Suprapubic skin (tissue), 4 donors: ENCODE data around the gene THSD8. TPM values are rescaled to one million over a fixed set of nuclear protein-coding genes. Genes with fewer than 3 reads are reported as not detected.
A peak's percentile ranks its signal among the peaks of the same experiment; 100 is the strongest.

ENCODE experiments used
- DNase-seq, 2 donors: peaks; one replicate each; pipeline ENCODE4 v3.0.0-alpha.2; 2019; ENCODE audit warnings: low spot score in 2 of 2
- H3K27ac ChIP-seq: fragments of 200-600 bp; sonication (generic); one replicate; pipeline ENCODE4 v1.5.1; 2019
- H3K27me3 ChIP-seq: fragments of 200-600 bp; sonication (generic); one replicate; pipeline ENCODE4 v1.5.1; 2019
- H3K36me3 ChIP-seq: fragments of 200-600 bp; sonication (generic); one replicate; pipeline ENCODE4 v1.5.1; 2019
- H3K4me1 ChIP-seq: fragments of 200-600 bp; sonication (generic); one replicate; pipeline ENCODE4 v1.5.1; 2019
- H3K4me3 ChIP-seq: fragments of 200-600 bp; sonication (generic); one replicate; pipeline ENCODE4 v1.5.1; 2019; ENCODE audit warnings: mild to moderate bottlenecking
- H3K9me3 ChIP-seq: fragments of 200-600 bp; sonication (generic); one replicate; pipeline ENCODE4 v1.5.1; 2019
- EP300 ChIP-seq: sonication (generic); formaldehyde crosslinking; IDR thresholded peaks from one replicate; pipeline ENCODE4 v1.6.1; 2017; ENCODE audit warnings: antibody characterized with exemption
- POLR2A ChIP-seq, 2 donors: fragments of 450-650 bp; IDR thresholded peaks; one replicate each; pipeline ENCODE4 v1.6.1; 2017; ENCODE audit warnings: antibody characterized with exemption in 2 of 2, mild to moderate bottlenecking in 2 of 2, moderate library complexity in 2 of 2
- POLR2AphosphoS5 ChIP-seq, 3 donors: sonication (generic); formaldehyde crosslinking; IDR thresholded peaks; one replicate each; pipeline ENCODE4 v1.6.1; 2017; ENCODE audit warnings: antibody characterized with exemption in 3 of 3
- WGBS: methylation state at CpG from one replicate; pipeline ENCODE4 v1.1.5; 2018; 5-methylcytosine and 5-hydroxymethylcytosine counted together
- total RNA-seq, 4 donors: library from RNA; depleted of rRNA; stranded (reverse); fragments of >200 nt; gene quantifications; one replicate each; pipeline ENCODE4 v1.1.0, GENCODE V29; 2016
- TF ChIP-seq, protein P1 (sequence below), 2 donors: fragments of 200-600 bp in 1 of 2; fragments of 450-650 bp in 1 of 2; sonication (generic) in 1 of 2; IDR thresholded peaks; one replicate each; pipeline ENCODE4 v1.5.1; 2016 to 2019; ENCODE audit warnings: antibody characterized with exemption in 2 of 2, mild to moderate bottlenecking in 1 of 2, moderate library complexity in 1 of 2

THSD8 gene
- total RNA-seq, 4 donors from 2014 or later: 1.6 TPM; not detected in 3

DNA sequence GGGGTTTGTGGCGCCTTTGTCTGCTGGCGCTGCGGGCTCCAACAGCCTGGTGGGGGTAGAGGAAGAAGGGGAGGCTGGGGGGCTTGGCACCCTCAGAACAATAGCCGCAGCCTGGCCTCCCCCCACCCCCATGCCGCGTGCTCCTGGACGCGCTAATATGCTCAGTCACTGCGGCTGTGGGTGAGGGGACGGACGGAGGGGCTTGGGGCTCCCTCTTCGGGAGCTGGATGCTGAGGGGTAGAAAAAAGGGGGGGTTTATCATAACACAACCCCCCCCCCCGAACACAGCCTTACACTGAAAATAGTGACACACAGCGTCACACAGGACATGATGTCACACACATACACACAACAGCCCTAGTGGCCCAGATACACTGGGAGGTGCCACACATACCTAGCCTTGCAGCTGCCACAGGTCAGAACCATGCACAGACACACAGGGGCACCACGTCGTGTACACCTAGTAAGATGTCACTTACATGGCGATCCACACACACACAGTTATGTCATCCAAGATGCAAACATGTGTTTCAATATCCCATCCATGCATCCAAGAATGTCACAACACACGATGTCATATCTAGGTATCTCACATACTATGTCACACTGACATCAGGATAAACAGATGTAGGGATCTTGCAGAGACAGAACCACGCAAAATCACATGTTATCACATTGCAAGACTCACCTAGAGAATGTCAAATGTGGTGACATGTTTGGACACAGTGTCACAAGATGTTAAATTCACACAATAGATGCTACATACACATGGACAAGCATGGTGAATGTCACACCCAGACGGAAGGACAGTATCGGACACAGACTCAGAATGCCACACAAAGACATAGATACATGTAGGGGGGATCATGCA is 37.3 kb downstream of the THSD8 start:
- 28% methylated on average over 15 of the region's 21 CpGs for WGBS
- Histone ChIP-seq H3K9me3 (no peaks in the 10 kb centered on the region), H3K36me3 (no peaks in the 10 kb centered on the region), H3K27me3 (peaks cover 99% of the 10 kb centered on the region), H3K27ac (no peak overlapping the region), H3K4me1 (peaks cover 21% of the 10 kb centered on the region), H3K4me3 (peak overlapping the region; percentile 42)
- DNase-seq: no peak
- TF ChIP-seq EP300: no peak
- no peak for TF ChIP-seq POLR2AphosphoS5 (IDR thresholded peaks at IDR 0.05)
- TF ChIP-seq, protein P1, sequence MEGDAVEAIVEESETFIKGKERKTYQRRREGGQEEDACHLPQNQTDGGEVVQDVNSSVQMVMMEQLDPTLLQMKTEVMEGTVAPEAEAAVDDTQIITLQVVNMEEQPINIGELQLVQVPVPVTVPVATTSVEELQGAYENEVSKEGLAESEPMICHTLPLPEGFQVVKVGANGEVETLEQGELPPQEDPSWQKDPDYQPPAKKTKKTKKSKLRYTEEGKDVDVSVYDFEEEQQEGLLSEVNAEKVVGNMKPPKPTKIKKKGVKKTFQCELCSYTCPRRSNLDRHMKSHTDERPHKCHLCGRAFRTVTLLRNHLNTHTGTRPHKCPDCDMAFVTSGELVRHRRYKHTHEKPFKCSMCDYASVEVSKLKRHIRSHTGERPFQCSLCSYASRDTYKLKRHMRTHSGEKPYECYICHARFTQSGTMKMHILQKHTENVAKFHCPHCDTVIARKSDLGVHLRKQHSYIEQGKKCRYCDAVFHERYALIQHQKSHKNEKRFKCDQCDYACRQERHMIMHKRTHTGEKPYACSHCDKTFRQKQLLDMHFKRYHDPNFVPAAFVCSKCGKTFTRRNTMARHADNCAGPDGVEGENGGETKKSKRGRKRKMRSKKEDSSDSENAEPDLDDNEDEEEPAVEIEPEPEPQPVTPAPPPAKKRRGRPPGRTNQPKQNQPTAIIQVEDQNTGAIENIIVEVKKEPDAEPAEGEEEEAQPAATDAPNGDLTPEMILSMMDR (IDR thresholded peaks at IDR 0.05): no peak
- TF ChIP-seq POLR2A (IDR thresholded peaks at IDR 0.05): no peak

DNA sequence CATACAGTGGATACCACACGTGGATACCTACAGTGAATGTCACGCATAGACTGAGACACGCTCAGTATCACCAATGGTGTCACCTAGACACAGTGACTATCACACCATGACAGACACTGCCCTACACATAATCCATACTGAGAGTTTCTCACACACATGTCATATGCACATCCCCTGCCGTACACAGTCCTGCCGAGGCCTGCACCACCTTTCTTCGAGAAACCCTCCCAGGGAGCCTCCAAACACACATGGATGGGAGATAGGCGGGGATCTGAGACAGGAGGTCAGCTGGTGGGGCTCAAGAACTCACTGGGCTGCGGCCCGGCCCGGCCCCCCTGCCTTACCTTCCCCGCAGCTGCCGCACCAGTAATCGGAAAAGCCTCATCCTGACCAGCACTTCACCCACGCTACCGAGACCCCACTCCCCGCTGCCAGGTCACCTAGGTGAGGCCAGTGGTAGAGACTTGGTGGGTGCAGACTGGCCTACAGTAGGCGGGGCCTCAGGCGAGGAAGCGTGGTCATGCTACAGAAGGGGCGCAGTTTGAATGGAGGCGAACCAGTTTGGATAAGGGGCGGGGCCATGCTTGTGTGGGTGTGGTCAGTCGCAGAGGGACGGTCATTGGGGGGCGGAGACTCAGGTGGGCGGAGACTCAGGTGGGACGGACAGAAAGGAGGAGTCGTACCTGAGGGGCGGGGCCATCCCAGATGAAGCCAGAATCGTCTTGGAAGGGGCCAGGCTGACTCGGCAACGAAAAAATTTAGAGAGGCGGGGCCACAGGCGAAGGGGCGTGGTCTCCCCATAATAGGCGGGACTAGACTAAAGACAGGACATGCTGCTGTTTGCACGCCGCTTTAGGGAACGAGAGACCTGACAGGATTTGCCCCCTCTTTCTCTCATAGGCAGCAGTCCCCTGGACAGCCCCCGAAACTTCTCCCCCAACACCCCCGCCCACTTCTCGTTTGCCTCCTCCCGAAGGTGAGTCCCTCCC is 38.5 kb downstream of the THSD8 start:
- peaks cover 91% of the 10 kb centered on the region for H3K27me3 ChIP-seq
- 16% methylated on average over 35 of the region's 43 CpGs for WGBS
- no peak overlapping the region for H3K27ac ChIP-seq
- DNase-seq: peak in 1 of 2 donors; percentile 68
- no peaks in the 10 kb centered on the region for H3K9me3 ChIP-seq
- no peak for TF ChIP-seq EP300
- no peak for TF ChIP-seq POLR2A (IDR thresholded peaks at IDR 0.05)
- no peak for TF ChIP-seq POLR2AphosphoS5 (IDR thresholded peaks at IDR 0.05)
- TF ChIP-seq, protein P1 (IDR thresholded peaks at IDR 0.05): no peak
- peaks cover 19% of the 10 kb centered on the region for H3K4me1 ChIP-seq
- no peaks in the 10 kb centered on the region for H3K36me3 ChIP-seq
- H3K4me3 ChIP-seq: peak overlapping the region; percentile 24

DNA sequence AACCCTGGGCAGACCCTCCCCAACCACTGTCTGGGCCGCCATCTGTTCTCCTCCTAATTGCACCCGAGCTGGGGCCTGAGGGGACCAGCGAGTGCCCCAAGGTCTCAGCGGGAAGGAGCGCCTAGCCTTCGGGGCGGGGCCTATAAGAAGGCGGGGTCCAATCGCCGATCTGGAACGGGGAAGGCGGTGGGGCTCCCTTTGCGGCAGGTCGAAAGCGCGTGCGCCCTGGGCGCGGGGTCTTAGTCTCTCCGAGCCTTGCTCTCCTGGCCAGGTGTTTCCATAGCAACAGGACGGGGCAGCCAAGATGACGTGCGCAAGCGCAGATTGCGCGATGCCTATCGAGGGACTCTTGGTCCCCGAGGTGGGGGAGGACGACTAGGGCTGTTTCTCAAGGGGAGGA is 39.2 kb downstream of the THSD8 start:
- Histone ChIP-seq H3K27me3 (peaks cover 88% of the 10 kb centered on the region), H3K4me1 (peaks cover 19% of the 10 kb centered on the region), H3K9me3 (no peaks in the 10 kb centered on the region), H3K36me3 (no peaks in the 10 kb centered on the region), H3K27ac (no peak overlapping the region), H3K4me3 (peak overlapping the region; percentile 24)
- 5% methylated on average over 23 of the region's 29 CpGs for WGBS
- TF ChIP-seq POLR2A (IDR thresholded peaks at IDR 0.05) (no peak), POLR2AphosphoS5 (IDR thresholded peaks at IDR 0.05) (no peak), EP300 (no peak)
- TF ChIP-seq, protein P1 (IDR thresholded peaks at IDR 0.05): no peak
- no peak for DNase-seq

DNA sequence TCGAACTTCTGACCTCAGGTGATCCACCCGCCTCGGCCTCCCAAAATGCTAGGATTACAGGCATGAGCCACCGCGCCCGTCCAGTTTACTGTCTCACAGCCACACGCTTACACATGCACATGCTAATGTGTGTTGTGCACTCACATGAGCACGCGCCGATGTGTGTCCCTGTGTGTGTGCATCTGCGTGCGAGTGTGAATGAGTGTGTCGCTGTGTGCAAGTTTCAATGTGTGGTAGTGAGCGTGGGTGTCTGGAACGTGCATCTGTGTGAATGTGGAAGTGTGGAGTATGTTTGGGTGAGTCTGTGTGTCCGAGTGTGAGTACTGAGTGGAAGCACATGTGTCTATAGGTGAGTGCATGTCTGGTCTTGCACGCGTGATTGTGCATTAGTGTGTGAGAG is 40.6 kb downstream of the THSD8 start:
- Histone ChIP-seq H3K27ac (no peak overlapping the region), H3K36me3 (no peaks in the 10 kb centered on the region), H3K27me3 (peaks cover 76% of the 10 kb centered on the region), H3K9me3 (no peaks in the 10 kb centered on the region), H3K4me3 (no peak overlapping the region), H3K4me1 (peaks cover 23% of the 10 kb centered on the region)
- WGBS: 94% methylated on average over 18 of the region's 18 CpGs
- DNase-seq: no peak
- TF ChIP-seq POLR2AphosphoS5 (IDR thresholded peaks at IDR 0.05) (no peak), EP300 (no peak), POLR2A (IDR thresholded peaks at IDR 0.05) (no peak)
- TF ChIP-seq, protein P1 (IDR thresholded peaks at IDR 0.05): no peak
